PFSK-1 (cell line): ENCODE results near the gene TMEM209.

Experiments used
- FOXP2 ChIP-seq: optimal IDR thresholded peaks from 2 replicates; pipeline ENCODE3; 2011; ENCODE audit warnings: borderline replicate concordance, control low read depth, inconsistent platforms; ENCODE audit not compliant: insufficient read depth; ENCODE audit errors: extremely low read length, extremely low read depth
- POLR2AphosphoS5 ChIP-seq: IDR thresholded peaks from 2 replicates; pipeline ENCODE4 v1.6.1; 2012; ENCODE audit warnings: low read depth, mild to moderate bottlenecking, control low read depth, low read length, moderate library complexity
- REST ChIP-seq, 2 experiments: IDR thresholded peaks; 2 replicates each; pipeline versions ENCODE4 v1.6.1 to v1.8.0; 2011 to 2012; ENCODE audit warnings: low read depth in 2 of 2, low read length in 2 of 2, control low read depth in 1 of 2, inconsistent platforms in 1 of 2, mild to moderate bottlenecking in 1 of 2, moderate library complexity in 1 of 2; ENCODE audit not compliant: insufficient read depth in 1 of 2
- SIN3A ChIP-seq: IDR thresholded peaks from 2 replicates; pipeline ENCODE4 v1.6.1; 2012; ENCODE audit warnings: mild to moderate bottlenecking, low read length, moderate library complexity, borderline replicate concordance; ENCODE audit not compliant: insufficient read depth
- TAF1 ChIP-seq: IDR thresholded peaks from 2 replicates; pipeline ENCODE4 v1.6.1; 2012; ENCODE audit warnings: low read length, control low read depth, borderline replicate concordance; ENCODE audit not compliant: insufficient read depth

Gene TMEM209

GRCh38 chr7:130216750-130217149 is 11.5 kb upstream of the TMEM209 start:
- TF ChIP-seq POLR2AphosphoS5 (no peak), SIN3A (no peak), TAF1 (no peak), FOXP2 (no peak), REST (IDR thresholded peaks at IDR 0.05; ENCODE audit: insufficient read depth in 1 of 2, low read depth in 2 of 2, low read length in 2 of 2) (no peak)

- TF ChIP-seq FOXP2 (no peak), REST (IDR thresholded peaks at IDR 0.05; ENCODE audit: insufficient read depth in 1 of 2, low read depth in 2 of 2, low read length in 2 of 2) (no peak), TAF1 (no peak), SIN3A (no peak), POLR2AphosphoS5 (no peak)
Observed at GRCh38 chr7:130216025-130216424, 10.8 kb upstream of the TMEM209 start.

DNA sequence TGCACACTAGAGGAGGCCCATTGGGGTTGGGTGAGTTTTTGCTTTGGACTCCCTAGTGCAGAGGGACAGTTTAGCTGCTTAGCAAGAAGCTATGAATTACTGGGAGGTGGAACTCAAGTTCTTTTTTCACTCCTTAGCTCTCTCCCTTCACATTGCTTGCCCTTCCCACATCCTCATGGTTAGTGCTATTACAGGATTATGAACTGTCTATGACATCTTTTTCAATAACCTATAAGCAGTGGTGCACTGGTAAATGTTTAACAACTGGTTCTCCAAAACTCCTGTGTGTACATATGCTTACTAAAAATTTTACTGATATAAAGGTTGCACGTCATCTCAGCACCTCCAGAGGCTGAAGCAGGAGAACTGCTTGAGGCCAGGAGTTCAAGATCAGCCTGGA is 8.6 kb upstream of the TMEM209 start:
- TF ChIP-seq POLR2AphosphoS5 (no peak), FOXP2 (no peak), TAF1 (no peak), REST (IDR thresholded peaks at IDR 0.05; ENCODE audit: insufficient read depth in 1 of 2, low read depth in 2 of 2, low read length in 2 of 2) (no peak)

- TF ChIP-seq SIN3A (no peak), REST (IDR thresholded peaks at IDR 0.05; ENCODE audit: insufficient read depth in 1 of 2, low read depth in 2 of 2, low read length in 2 of 2) (no peak), TAF1 (no peak), FOXP2 (no peak), POLR2AphosphoS5 (no peak)
Observed at GRCh38 chr7:130210181-130210935, 5.2 kb upstream of the TMEM209 start.

GRCh38 chr7:130208516-130208915 is 3.3 kb upstream of the TMEM209 start:
- TF ChIP-seq FOXP2 (no peak), TAF1 (no peak), REST (IDR thresholded peaks at IDR 0.05; ENCODE audit: insufficient read depth in 1 of 2, low read depth in 2 of 2, low read length in 2 of 2) (no peak), POLR2AphosphoS5 (no peak), SIN3A (no peak)
